OCI-LY7 (cell line): ENCODE data around the gene CTRB1. TPM values are rescaled to one million over a fixed set of nuclear protein-coding genes. Genes with fewer than 3 reads are reported as not detected.

Experiments used
- BruUV-seq: library from RNA; stranded (reverse); fragments of 400-500 nt; replicated peaks from 2 replicates; lab custom pipeline; 2021; lab: Mats Ljungman, UMichigan
- CTCF ChIA-PET: fragments of 300-600 bp; sonication (Branson Sonifier 250); formaldehyde crosslinking; loops from one replicate; lab custom pipeline; 2022; ENCODE audit warnings: antibody characterized with exemption; ENCODE audit not compliant: unreplicated experiment; lab: Charles Lee
- POLR2A ChIA-PET: fragments of 300-600 bp; sonication (Branson Sonifier 250); formaldehyde crosslinking; loops from one replicate; lab custom pipeline; 2022; ENCODE audit warnings: antibody characterized with exemption; lab: Charles Lee
- DNase-seq: peaks from one replicate; pipeline ENCODE4 v3.0.0-alpha.2; 2015; ENCODE audit warnings: low spot score
- H2AFZ ChIP-seq: fragments of 200-600 bp; sonication (generic), shearing (Covaris generic); 2 replicates; pipeline ENCODE4 v1.6.1; 2014; ENCODE audit warnings: mild to moderate bottlenecking, antibody characterized with exemption, low read length, moderate library complexity
- H3K27ac ChIP-seq: fragments of 200-600 bp; sonication (generic); 2 replicates; pipeline ENCODE4 v1.5.1; 2014; ENCODE audit warnings: mixed run types, low read depth, mild to moderate bottlenecking, moderate library complexity, low read length, inconsistent platforms; ENCODE audit not compliant: poor library complexity, severe bottlenecking
- H3K36me3 ChIP-seq: fragments of 200-600 bp; sonication (generic); 2 replicates; pipeline ENCODE4 v1.6.1; 2014; ENCODE audit warnings: mild to moderate bottlenecking, antibody characterized with exemption, low read length, moderate library complexity, mixed read lengths; ENCODE audit not compliant: insufficient read depth
- H3K4me1 ChIP-seq: fragments of 200-600 bp; sonication (generic); 2 replicates; pipeline ENCODE4 v1.5.1; 2014; ENCODE audit warnings: mild to moderate bottlenecking, low read length; ENCODE audit not compliant: insufficient read depth, poor library complexity, severe bottlenecking
- H3K4me2 ChIP-seq: fragments of 200-600 bp; sonication (generic); 2 replicates; pipeline ENCODE4 v1.6.1; 2014; ENCODE audit warnings: mild to moderate bottlenecking, low read length
- H3K4me3 ChIP-seq: fragments of 200-600 bp; sonication (generic); 2 replicates; pipeline ENCODE4 v1.5.1; 2014; ENCODE audit warnings: mild to moderate bottlenecking, low read depth, low read length; ENCODE audit not compliant: poor library complexity, severe bottlenecking
- H3K79me2 ChIP-seq: fragments of 200-600 bp; sonication (generic); 2 replicates; pipeline ENCODE4 v1.6.1; 2016; ENCODE audit warnings: low read depth, mild to moderate bottlenecking, low read length, moderate library complexity, mixed read lengths; ENCODE audit not compliant: insufficient read depth
- H3K9me2 ChIP-seq: fragments of 200-600 bp; sonication (generic); 2 replicates; pipeline ENCODE4 v1.6.1; 2016; ENCODE audit warnings: mild to moderate bottlenecking, low read length, mixed read lengths; ENCODE audit not compliant: insufficient read depth
- H3K9me3 ChIP-seq: fragments of 200-600 bp; sonication (generic); 2 replicates; pipeline ENCODE4 v1.6.1; 2014; ENCODE audit warnings: mild to moderate bottlenecking, mixed run types, low read length, mixed read lengths
- H4K20me1 ChIP-seq: fragments of 200-600 bp; sonication (generic); 2 replicates; pipeline ENCODE4 v1.6.1; 2014; ENCODE audit warnings: mild to moderate bottlenecking, antibody characterized with exemption, low read length, moderate library complexity, mixed read lengths; ENCODE audit not compliant: insufficient read depth
- EZH2phosphoT487 ChIP-seq: fragments of 200-600 bp; sonication (generic); IDR thresholded peaks from 2 replicates; pipeline ENCODE4 v1.6.1; 2018; ENCODE audit warnings: low read depth, borderline replicate concordance, mild to moderate bottlenecking, mixed run types, antibody characterized with exemption, low read length, moderate library complexity, mixed read lengths
- intact Hi-C: fragments of 100-400 bp; cut with micrococcal nuclease; formaldehyde crosslinking; loops from one replicate; pipeline ENCODE4 v1.10.0; 2022; ENCODE audit not compliant: unreplicated experiment
- total RNA-seq, 2 experiments: library from RNA; depleted of rRNA in 1 of 2; stranded (reverse); fragments of >200 nt in 1 of 2; shearing (Covaris generic) in 1 of 2; gene quantifications; 2 replicates each; pipeline ENCODE4 v1.2.3, GENCODE V29; 2014 to 2022
- TF ChIP-seq, protein P1 (sequence below): fragments of 200-600 bp; sonication (generic); conservative IDR thresholded peaks from 2 replicates; pipeline ENCODE4 v1.5.1; 2014; ENCODE audit warnings: mild to moderate bottlenecking, antibody characterized with exemption, low read length, moderate library complexity, mixed read lengths

The CTRB1 gene
- total RNA-seq, 2 experiments from 2014 or later, result not detected

DNA sequence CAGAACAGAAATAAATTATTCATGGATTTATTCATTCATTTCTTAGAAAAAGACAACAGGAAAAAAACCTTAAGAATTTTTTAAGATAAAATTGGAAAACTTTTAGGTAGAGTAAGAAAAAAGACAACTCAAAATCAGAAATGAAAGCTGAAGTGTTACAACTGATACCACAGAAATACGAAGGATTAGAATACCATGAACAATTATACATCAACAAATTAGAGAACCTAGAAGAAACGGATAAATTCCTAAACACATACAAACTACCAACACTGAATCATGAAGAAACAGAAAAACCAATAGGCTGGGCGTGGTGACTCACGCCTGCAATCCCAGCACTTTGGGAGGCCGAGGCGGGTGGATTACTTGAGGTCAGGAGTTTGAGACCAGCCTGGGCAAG, 39.6 kb upstream of the CTRB1 start:
- Histone ChIP-seq H3K4me2 (no peak overlapping the region), H3K4me3 (no peak overlapping the region)
- POLR2A ChIA-PET, result no interaction called here

GRCh38 chr16:75181630-75182029, 37.2 kb upstream of the CTRB1 start:
- H3K4me1 ChIP-seq, result no peaks in the 10 kb centered on the region
- H3K4me2 ChIP-seq, result no peak overlapping the region
- H3K27ac ChIP-seq, result no peak overlapping the region
- ChIA-PET POLR2A (interaction anchor here (0.6 kb wide), 1 partner anchor 24 kb away, joined by 5 read pairs; no protein-coding TSS in a partner anchor), CTCF (interaction anchor here (0.6 to 0.7 kb wide), 2 partner anchors 19 to 295 kb away, joined by 3 read pairs; no protein-coding TSS in a partner anchor)
- intact Hi-C loops, result no loop called here
- H3K4me3 ChIP-seq, result no peak overlapping the region
- no peaks in the 10 kb centered on the region for H3K9me2 ChIP-seq
- no TSS peak for BruUV-seq
- no peak overlapping the region for H2AFZ ChIP-seq
- peak; percentile 9 for DNase-seq
- no peaks in the 10 kb centered on the region for H3K9me3 ChIP-seq
- H3K79me2 ChIP-seq, result no peaks in the 10 kb centered on the region
- no peak for TF ChIP-seq EZH2phosphoT487
- TF ChIP-seq, protein P1, sequence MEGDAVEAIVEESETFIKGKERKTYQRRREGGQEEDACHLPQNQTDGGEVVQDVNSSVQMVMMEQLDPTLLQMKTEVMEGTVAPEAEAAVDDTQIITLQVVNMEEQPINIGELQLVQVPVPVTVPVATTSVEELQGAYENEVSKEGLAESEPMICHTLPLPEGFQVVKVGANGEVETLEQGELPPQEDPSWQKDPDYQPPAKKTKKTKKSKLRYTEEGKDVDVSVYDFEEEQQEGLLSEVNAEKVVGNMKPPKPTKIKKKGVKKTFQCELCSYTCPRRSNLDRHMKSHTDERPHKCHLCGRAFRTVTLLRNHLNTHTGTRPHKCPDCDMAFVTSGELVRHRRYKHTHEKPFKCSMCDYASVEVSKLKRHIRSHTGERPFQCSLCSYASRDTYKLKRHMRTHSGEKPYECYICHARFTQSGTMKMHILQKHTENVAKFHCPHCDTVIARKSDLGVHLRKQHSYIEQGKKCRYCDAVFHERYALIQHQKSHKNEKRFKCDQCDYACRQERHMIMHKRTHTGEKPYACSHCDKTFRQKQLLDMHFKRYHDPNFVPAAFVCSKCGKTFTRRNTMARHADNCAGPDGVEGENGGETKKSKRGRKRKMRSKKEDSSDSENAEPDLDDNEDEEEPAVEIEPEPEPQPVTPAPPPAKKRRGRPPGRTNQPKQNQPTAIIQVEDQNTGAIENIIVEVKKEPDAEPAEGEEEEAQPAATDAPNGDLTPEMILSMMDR, result no peak
- H4K20me1 ChIP-seq, result no peaks in the 10 kb centered on the region
- no peaks in the 10 kb centered on the region for H3K36me3 ChIP-seq

More for the DNA sequence above, 39.6 kb upstream of the CTRB1 start:
- Histone ChIP-seq H3K9me2 (no peaks in the 10 kb centered on the region), H3K79me2 (no peaks in the 10 kb centered on the region), H2AFZ (no peak overlapping the region), H3K27ac (no peak overlapping the region), H3K36me3 (no peaks in the 10 kb centered on the region), H3K4me1 (no peaks in the 10 kb centered on the region), H3K9me3 (no peaks in the 10 kb centered on the region; the same call in 1 of the 2 replicates), H4K20me1 (no peaks in the 10 kb centered on the region)
- CTCF ChIA-PET, result no interaction called here
- no peak for DNase-seq
- no peak for TF ChIP-seq EZH2phosphoT487
- TF ChIP-seq, protein P1, result no peak
- no TSS peak for BruUV-seq
- intact Hi-C loops, result no loop called here

- Histone ChIP-seq H3K9me3 (no peaks in the 10 kb centered on the region), H3K27ac (no peak overlapping the region), H2AFZ (no peak overlapping the region), H3K4me2 (no peak overlapping the region), H3K4me1 (no peaks in the 10 kb centered on the region), H3K36me3 (no peaks in the 10 kb centered on the region), H3K79me2 (no peaks in the 10 kb centered on the region), H3K9me2 (no peaks in the 10 kb centered on the region), H4K20me1 (no peaks in the 10 kb centered on the region), H3K4me3 (no peak overlapping the region)
- ChIA-PET POLR2A (no interaction called here), CTCF (no interaction called here)
- no TSS peak for BruUV-seq
- no peak for DNase-seq
- TF ChIP-seq, protein P1, result no peak
- TF ChIP-seq EZH2phosphoT487, result no peak
- intact Hi-C loops, result no loop called here
These were observed 29.8 kb upstream of the CTRB1 start for GRCh38 chr16:75188832-75189477.
